ENCODE data around the gene PABPN1L.

- no peak for TF ChIP-seq ZNF354B (CRISPR knock-in tag; IDR thresholded peaks at IDR 0.05)
- TF ChIP-seq PRDM15 (CRISPR knock-in tag; IDR thresholded peaks at IDR 0.05) = no peak
- TF ChIP-seq ZNF556 (CRISPR knock-in tag; IDR thresholded peaks at IDR 0.05; ENCODE audit: borderline replicate concordance) = no peak
- TF ChIP-seq CTCF (CRISPR knock-in tag; IDR thresholded peaks at IDR 0.05) = no peak
- no peak for TF ChIP-seq MNT (IDR thresholded peaks at IDR 0.05)
- no peak for TF ChIP-seq ZNF777 (CRISPR knock-in tag; IDR thresholded peaks at IDR 0.05)
- no peak for TF ChIP-seq ETS1 (CRISPR knock-in tag; IDR thresholded peaks at IDR 0.05)
- no peak for TF ChIP-seq ZNF576 (CRISPR knock-in tag; IDR thresholded peaks at IDR 0.05)
- TF ChIP-seq IRF1 (CRISPR knock-in tag; IDR thresholded peaks at IDR 0.05; ENCODE audit: low read depth) = no peak
- no peak for TF ChIP-seq MLX (CRISPR knock-in tag; IDR thresholded peaks at IDR 0.05)
- no peak for TF ChIP-seq DPF2 (CRISPR knock-in tag; IDR thresholded peaks at IDR 0.05; ENCODE audit: borderline replicate concordance, low read depth)
These were observed 49.5 kb downstream of the PABPN1L start for GRCh38 chr16:88816736-88817535.

Measured in HepG2 (cell line).